Measurements from ENCODE around the gene DOHH.

The DOHH gene

DNA sequence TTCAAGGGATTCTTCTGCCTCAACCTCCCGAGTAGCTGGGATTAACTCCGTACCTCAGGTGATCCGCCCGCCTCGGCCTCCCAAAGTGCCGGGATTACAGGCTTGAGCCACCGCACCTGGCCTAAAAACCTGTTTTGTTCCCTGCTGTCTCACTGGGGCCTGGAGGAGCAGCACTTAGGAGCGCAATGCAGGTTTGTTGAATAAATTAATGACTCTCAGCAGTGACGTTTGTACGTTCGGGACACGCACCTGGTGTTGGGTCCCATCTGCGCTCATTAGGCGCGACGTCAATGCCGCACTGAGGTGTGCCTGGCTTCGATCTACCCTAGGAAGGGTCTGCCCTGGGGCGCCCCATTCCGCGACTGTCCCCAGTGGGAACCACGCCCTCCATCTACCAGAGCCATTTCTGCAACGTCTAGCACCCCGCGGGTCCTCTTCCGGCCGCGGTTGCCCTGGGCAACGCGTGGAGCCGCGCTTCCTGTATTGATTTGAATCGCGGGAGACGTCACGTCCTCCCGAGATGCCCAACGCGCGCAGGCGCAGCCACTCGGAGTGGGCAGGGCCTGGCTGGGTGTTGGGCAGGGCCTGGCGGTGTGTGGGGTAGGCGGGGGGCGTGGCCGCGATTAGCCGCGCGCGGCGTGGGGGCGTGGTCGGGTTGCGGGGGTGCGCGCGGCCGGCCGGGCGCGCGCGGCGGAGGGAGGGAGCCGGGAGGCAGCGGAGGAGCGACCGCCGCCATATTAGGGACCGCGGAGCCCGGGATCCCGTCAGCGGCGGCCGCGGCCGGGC is 5.3 kb upstream of the DOHH start, which contains the start of gene FZR1:
Gene FZR1 (plus strand): TSS at position 714 of the 786 bp plus-strand sequence. CDS start 16,679 bp downstream, outside the sequence.
- peak; percentile 99 to 100 for DNase-seq (ENCODE audit: low read depth in 1 of 2, low spot score in 1 of 2)

DNA sequence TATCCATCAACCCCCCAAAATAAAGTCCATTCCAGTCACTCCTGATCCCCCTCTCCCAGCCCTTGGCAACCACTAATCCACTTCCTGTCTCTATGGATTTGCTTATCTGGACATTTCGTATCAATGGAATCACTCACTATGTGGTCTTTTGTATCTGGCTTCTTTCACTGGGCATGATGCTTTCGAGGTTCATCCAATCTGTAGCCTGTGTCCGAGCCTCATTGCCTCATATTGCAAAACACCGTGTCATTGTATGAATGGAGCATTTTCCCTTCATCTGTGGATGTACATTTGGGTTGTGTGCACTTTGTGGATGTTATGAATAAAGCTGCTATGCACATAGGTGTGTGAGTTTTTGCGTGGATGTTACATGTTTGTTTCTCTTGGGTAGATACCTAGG is 4.3 kb upstream of the DOHH start:
- DNase-seq (ENCODE audit: low read depth in 1 of 2, low spot score in 1 of 2), result no peak

DNA sequence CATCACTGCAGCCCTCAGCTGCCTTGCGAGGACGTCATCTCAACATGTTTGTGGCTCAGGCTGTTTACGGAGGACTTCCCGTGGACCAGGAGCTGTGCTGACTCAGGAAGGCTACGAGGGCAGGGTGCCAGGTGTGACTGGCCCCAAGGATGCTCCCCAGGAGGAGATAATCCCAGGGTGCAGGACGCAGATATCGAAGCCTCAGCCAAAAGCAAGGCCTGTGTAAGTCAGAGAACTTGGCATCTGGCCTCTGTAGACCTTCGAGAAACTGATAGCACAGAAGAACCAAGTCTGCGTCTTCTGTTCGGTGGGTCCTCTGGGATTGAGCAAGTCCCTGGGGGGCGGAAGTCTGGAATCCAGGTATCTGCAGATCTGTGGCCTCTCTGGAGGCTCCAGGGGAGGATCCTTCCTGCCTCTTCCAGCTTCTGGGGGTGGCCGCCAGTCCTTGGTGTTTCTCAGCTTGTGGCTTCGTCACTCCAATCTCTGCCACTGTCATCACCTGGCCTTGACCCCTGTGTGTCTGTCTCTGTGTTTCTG is 2.6 kb upstream of the DOHH start:
- DNase-seq (ENCODE audit: low read depth in 1 of 2, low spot score in 1 of 2), result no peak

DNA sequence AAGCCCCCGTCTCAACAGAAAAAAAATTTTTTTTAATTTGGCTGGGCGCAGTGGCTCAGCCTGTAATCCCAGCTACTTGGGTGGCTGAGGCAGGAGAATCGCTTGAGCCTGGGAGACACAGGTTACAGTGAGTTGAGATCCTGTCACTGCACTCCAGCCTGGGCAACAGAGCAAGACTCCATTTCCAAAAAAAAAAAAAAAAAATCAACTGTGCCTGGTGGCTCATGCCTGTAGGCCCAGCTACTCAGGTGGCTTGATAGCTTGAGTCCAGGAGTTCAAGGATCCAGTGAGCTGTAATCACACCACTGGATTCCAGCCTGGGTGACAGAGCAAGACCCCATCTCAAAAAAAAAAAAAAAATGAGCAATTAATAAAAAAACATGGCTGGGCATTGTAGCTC is 1.3 kb upstream of the DOHH start:
- no peak for DNase-seq (ENCODE audit: low read depth in 1 of 2, low spot score in 1 of 2)

DNA sequence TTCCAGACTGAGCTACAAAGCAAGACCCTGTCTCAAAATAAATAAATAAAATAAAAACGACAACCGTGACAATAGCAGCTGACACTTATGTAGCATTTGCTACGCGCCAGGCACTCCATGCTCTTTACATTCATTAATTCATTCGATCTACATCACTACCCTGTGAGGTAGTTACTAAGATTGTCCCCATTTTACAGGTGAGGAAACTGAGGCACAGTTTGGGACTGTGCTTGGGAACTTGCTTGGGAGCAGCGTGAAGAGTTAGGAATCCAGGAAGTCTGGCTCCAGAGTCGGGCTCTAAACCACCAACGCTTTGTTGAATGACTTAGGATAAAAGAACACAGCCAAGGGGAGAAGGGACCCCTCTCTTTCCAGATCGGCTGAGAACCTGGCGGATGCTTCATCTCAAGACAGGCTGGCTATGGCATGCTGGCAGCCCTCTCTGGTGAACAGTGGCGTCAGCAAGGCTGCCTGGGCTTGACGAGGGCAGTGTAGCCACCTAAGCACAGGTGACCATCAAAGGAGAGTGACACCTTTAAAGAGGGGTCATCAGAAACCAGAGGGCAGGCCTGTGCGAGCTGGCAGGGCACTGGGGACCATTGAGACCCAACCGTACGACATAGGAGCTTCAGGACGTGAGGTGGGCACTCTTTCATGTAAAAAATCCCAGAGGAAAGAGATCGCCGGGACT is 591 bp downstream of the DOHH start:
- no peak for DNase-seq (ENCODE audit: low read depth in 1 of 2, low spot score in 1 of 2)

DNA sequence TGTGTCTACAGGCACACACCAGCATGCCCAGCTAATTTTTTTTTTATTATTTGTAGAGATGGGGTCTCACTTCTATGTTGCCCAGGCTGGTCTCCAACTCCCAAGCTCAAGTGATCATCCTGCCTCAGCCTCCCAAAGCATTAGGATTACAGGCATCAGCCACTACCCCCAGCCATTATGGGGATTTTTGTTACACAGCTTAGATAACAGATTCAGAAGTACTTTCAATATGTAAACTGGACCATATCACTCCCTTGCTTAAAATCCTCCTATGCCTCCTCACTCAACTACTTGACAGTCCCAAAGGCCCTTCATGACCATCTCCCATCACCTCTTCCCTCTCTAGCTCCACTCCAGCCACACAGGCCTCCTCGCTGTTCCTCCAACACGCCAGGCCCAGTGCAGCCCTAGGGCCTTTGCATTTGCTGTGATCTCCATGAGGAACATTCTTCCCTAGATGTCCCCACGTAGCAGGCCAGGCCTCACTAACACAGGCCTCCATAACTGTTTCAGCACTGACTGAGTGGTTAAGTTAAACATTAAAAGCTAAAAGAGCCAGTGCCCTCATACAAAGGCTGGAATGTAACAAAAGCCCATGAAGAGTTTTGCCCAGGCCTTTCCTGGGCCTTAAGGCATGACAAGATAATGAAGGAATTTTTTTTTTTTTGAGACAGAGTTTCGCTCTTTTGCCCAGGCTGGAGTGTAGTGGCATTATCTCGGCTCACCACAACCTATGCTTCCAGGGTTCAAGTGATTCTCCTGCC is 2.5 kb downstream of the DOHH start:
- no peak for DNase-seq (ENCODE audit: low read depth in 1 of 2, low spot score in 1 of 2)

DNA sequence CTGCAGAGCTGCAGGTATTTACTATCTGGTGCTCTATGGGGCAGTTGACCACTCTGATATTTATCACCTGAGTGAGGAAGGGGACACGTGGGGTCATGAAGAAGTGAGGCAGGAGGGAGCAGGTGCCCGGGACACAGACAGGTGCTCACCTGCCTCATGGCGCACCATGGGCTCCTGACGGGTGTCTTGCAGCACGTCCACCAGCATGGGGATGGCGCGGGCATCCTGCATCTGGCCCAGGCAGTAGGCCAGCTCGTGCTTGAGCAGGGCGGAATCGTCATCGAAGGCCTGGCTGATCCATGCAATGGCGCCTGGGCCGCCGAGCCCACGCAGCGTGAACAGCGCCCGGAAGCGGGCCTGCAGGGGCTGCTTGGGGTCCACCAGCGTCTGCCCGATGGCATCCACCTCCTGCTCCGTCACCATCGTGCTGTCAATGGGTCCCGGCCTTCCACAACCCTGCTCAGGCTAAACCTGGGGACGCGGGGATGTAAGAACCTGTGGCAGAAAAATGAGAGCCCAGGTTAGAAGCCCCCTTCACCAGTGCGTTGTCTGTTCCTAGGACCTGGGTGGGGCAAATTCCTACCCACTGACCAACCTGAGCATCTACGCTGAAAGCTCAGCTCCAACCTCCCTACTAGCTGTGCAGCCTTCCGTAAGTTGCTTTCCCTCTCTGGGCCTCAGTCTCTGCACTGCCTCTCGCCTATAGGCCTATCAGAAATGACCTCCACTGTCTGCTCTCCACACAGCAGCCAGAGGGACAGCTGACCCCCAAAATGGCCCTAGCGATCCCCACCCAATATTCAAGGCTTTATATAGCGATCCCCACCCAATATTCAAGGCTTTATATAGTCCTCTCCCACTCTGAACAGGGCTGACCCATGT is 3.8 kb downstream of the DOHH start:
- no peak for DNase-seq (ENCODE audit: low read depth in 1 of 2, low spot score in 1 of 2)

DNA sequence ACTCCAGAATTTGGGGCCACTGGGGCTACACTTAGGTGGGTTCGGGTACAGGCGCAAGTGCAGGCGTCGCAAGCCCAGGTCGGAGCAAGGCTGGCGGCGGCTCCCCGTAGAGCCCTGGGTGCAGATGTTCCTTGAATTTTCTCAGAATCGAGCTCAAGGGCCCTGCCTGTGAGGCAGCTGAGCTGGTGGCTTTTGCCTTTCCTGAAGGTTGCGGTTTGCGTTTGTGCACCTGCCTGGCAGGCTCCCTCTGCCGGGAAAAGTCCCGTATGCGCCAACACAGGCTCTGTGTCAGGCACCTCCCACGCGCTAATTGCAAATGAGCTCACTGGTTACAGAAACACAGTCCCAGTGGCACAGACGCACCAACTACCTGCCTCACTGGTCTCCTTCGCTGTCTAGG is 5.9 kb downstream of the DOHH start:
- DNase-seq (ENCODE audit: low read depth in 1 of 2, low spot score in 1 of 2), result peak in 1 of 2 donors; percentile 35

DNA sequence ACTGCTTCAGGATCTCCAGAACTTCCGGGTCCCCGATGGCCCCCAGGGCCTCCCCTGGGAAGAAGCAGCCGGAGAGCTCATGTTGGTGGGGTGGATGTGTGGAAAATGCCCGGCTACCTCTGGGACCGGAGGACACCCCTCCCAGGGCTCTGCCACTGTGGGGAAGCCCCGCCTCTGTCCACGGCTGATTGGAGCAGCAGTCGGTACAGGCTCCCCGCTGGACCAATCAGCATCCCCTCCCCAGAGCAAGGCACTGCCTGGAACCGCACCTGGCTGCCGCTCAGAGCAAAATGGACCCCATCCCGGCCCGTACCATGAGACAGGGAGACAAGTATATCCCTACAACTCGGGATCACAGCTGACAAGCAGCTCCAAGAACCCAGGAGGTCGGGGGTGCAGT is 6.4 kb downstream of the DOHH start:
- no peak for DNase-seq (ENCODE audit: low read depth in 1 of 2, low spot score in 1 of 2)

DNA sequence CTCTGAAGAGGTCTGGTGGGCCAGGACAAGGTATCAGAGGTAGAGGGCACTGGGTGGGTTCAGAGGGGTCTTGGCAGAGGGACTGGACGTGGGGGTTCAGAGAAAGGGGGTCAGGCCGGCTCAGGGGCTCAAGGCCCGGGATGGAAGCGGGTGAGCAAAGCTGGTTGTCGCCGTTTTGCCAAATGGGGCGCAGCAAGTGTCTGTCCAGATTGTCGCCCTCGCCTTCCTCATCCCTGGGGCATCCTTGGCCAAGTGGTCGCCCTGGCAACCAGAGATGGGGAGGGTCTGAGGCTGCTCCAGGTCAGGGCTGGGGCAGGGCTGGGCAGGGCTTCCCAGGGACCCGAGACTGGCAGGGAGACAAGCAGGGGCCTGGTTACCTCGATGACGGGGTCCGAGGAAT is 6.8 kb downstream of the DOHH start:
- DNase-seq (ENCODE audit: low read depth in 1 of 2, low spot score in 1 of 2), result no peak

DNA sequence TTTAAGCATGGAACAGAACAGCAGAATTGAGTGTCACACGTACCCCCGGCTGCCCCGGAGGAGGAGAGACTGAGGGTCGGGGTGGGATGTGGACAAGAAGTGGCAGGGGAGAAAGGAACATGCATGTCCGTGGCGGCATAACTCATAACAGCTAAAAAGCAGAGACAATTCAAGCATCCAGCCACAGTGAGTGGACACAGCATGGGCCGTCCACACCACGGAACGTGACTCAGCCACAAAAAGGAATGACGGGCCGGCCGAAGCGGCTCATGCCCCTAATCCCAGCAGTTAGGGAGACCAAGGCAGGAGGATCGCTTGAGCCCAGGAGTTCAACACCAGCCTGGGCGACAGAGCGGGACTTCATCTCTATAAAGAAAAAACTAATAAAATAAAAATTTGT is 7.6 kb downstream of the DOHH start:
- no peak for DNase-seq (ENCODE audit: low read depth in 1 of 2, low spot score in 1 of 2)

DNA sequence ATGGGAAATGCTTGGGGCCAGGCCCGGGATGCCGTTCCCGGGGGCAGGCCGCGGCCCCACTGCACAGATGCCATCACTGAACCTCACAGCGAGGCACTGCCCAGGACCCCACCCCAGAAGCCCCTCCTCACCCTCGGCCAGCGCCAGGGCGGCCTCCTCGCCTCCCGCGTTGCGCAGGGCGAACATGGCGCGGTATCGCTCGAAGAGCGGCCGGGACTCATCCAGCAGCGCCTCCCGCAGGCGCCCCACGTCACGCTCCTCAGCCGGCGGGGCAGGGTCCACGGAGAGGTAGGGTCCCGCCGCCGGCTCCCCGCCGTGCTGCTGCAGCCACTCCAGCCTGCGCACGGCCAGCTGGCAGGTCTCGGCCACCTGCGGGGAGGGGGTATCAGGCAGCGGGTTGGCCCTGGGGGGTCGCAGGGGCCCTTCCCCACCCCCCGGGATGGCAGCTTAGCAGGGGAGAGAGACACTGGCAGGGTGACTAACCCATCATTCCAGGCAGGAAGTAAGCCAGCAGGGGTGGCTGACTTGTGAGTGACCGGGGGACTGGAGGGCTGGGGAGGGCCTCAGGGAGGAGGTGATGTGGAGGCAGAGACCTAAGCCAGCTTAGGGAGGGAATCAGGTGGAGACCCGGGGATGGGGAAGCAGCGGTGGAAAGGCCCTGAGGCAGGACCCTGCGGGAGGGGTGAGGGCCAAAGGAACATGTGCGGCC is 8.2 kb downstream of the DOHH start:
- no peak for DNase-seq (ENCODE audit: low read depth in 1 of 2, low spot score in 1 of 2)

DNA sequence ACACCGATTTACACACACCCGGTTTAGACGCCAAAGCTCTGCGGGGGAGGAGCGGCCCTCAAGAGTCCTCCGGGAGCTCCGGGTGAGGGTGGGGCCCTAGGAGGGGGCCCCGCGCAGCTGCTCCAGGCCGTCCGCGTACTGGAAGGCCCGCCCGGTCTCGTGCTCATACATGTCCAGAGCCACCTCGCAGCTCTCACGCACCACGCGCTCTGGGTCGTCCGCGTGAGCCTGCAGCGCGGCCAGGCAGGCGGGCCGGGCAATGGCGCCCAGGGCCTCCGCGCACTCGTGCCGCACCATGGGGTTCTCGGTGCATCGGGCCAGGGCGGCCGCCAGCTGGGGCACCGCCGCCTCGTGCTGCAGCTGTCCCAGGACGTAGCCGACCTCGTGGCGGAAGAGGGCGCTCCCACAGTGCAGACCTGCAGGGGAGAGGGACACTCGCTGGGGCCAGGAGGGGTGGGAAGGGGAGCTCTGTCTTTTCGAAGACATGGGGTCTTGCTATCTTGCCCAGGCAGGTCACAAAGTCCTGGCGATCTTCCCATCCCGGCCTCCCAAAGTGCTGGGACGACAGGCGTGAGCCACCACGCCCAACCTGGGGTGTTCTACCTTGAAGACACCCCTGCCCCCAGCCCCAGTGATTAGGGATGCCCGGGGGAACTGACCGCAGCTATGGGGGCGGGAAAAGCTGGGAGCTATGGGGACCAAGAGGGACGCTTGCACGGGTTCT is 8.9 kb downstream of the DOHH start:
- no peak for DNase-seq (ENCODE audit: low read depth in 1 of 2, low spot score in 1 of 2)

DNA sequence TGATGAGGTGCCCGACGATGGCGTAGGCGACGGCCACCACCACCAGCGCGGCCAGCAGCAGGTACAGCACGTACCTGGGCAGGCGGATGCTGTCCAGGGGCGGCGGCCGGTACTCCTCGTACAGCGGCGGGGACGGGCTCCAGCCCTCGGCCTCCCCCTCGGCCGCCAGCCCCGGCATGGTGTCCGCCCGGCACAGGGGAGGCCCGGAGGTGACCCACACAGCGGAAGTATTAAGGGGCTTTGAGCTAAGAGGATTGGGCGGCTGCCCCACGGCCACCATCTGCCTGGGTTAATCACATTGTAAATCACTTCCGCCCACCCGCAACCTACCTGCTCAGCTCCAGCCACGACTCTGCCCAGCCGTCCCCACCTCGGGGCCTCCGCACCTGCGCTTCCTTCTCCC is 17.2 kb downstream of the DOHH start, which contains the start of gene SMIM44:
Gene SMIM44 (minus strand): TSS at position 216 of the 403 bp plus-strand sequence. CDS start 38 bp downstream, at position 178.
- DNase-seq (ENCODE audit: low read depth in 1 of 2, low spot score in 1 of 2), result no peak

DNA sequence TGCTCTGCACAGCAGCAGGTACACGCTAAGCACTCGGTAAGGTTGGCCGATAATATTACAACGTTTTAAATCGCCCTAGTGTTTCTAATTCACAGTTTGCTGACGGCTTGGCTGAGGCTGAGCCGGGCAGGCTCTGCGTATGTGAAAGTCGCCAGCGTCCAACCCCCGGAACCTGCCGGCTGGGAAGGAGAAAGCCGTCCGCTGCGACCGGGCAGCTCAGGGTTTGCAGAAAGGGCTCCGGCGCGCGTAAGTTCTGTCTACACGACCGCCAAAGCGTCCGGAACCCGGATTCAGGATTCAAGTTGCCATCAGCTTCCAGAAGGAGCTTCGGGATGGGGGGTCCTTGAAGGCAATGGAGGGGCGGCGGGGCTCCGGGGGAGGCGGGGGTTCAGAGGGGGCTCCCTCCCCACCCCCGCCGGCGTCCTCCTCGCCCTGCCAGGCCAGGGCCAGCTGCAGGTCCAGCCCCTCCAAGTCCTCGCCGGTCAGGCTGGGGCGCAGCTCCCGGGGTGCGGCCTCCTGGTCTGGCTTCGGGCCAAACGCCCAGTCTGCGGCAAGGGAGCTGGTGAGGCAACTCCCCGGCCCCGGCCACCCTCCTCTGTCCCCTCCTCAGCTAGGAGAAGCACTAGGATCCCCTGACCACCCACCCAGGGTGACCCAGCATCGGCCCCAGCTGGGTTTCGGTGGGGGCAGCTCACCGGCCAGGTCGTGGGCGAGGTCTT is 17.8 kb downstream of the DOHH start:
- DNase-seq (ENCODE audit: low read depth in 1 of 2, low spot score in 1 of 2), result no peak

DNA sequence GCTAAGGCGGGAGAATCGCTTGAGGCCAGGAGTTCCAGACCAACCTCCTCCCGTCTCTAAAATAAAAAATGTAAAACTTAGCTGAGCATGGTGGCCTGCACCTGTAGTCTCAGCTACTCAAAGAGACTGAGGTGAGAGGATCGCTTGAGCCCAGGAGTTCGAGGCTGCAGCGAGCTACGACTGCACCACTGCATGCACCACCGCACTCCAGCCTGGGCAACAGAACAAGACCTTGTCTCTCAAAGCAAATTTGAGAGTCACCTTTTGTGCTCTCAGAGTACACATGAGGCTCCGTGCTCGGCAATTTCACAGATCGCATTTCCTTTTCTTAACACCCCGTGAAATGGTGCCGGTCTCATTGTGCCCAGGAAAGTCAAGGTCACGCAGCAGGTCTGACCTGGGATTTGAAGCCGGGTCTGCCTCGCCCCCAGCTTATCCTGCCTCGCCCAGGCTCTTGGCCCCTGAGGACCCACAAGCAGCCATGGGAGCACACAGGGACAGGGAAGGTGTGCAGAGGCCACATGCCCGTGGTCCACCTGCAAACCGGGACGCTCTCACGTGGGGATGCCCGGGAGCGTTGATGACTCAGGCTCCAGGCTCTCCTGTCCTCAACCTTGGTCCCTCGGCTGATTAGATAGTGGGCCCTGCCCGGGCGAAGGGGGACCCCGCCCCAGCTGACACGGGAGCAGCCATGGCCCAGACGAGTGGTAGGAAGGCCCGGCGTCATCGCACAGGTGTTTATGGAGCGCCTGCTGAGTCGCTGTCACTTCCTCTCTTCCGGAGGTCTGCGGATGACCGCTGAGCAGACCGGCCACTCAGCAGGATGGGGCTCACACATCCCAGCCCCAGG is 19.0 kb downstream of the DOHH start:
- DNase-seq (ENCODE audit: low read depth in 1 of 2, low spot score in 1 of 2), result no peak

DNA sequence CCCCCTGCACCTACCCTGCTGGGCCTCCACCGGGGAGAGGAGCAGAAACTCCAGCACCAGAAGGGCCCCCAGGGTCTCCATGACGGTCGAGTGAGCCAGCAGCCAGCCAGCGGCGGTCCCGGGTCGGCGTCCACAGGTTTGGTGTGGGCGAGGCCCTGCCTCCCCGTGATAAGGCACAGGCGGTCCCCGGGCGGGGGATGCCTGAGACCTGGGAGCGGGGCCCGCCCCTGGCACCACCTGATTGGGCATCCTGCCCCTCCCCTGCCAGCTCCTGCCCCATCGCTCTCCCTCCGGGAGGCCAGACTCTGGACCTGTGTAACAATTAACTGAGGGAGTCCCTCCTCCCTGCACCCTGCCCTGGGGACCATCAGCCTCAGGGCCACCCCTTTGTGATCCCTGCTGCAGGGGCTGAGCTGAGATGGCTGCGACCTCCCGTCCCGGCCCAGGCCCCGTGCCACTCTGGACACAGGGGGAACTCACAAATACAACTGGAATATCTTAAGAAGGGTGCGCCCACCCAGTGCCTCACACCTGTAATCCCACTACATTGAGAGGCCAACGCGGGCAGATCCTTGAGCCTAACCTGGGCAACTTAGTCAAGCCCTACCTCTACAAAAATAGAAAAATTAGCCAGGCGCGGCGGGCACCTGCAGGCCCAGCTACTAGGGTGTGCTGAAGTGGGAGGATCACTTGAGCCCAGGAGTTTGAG is 19.9 kb downstream of the DOHH start, which contains the start of gene SMIM24:
Gene SMIM24 (minus strand): TSS at position 143 of the 709 bp plus-strand sequence. CDS start 62 bp downstream, at position 81.
- DNase-seq (ENCODE audit: low read depth in 1 of 2, low spot score in 1 of 2), result no peak

All from activated T-helper 1 cell treated with anti-CD3 and anti-CD28 coated beads, Interleukin-2, amount 50 U/mL, for 16 hours (primary cell).